GM18508 (cell line): ENCODE data around the gene HBEGF.
A peak's percentile ranks its signal among the peaks of the same experiment; 100 is the strongest.

Experiments used
- ATAC-seq: cut with Tn5 transposase; IDR thresholded peaks from one replicate; pipeline ENCODE4 v1.9.1; 2021; ENCODE audit warnings: moderate number of reproducible peaks; ENCODE audit not compliant: insufficient read depth, unreplicated experiment

HBEGF gene

GRCh38 chr5:140338336-140338735 lies 8.1 kb downstream of the HBEGF start:
- no peak for ATAC-seq

GRCh38 chr5:140337880-140338279 lies 8.5 kb downstream of the HBEGF start:
- no peak for ATAC-seq

GRCh38 chr5:140336388-140336787 lies 10.0 kb downstream of the HBEGF start:
- no peak for ATAC-seq

- ATAC-seq: no peak
Observed at GRCh38 chr5:140331638-140332037, 14.8 kb downstream of the HBEGF start.

- ATAC-seq: no peak
Observed at GRCh38 chr5:140329739-140330481, 16.5 kb downstream of the HBEGF start.

- ATAC-seq: no peak
Observed at GRCh38 chr5:140328036-140328764, 18.2 kb downstream of the HBEGF start.

GRCh38 chr5:140327589-140327988 lies 18.8 kb downstream of the HBEGF start:
- ATAC-seq: no peak

- ATAC-seq: no peak
Observed at GRCh38 chr5:140325486-140325885, 20.9 kb downstream of the HBEGF start.

- ATAC-seq: no peak
Observed at GRCh38 chr5:140324617-140325241, 21.7 kb downstream of the HBEGF start.

GRCh38 chr5:140324041-140324600 lies 22.3 kb downstream of the HBEGF start:
- ATAC-seq: no peak

- ATAC-seq: no peak
Observed at GRCh38 chr5:140322751-140323731, 23.4 kb downstream of the HBEGF start.

GRCh38 chr5:140321796-140322195 lies 24.6 kb downstream of the HBEGF start:
- peak; percentile 66 for ATAC-seq

- no peak for ATAC-seq
Observed at GRCh38 chr5:140319833-140320232, 26.6 kb downstream of the HBEGF start.

- ATAC-seq: no peak
Observed at GRCh38 chr5:140318792-140319191, 27.6 kb downstream of the HBEGF start.

GRCh38 chr5:140317859-140318258 lies 28.5 kb downstream of the HBEGF start:
- ATAC-seq: no peak

GRCh38 chr5:140312791-140313189 lies 33.6 kb downstream of the HBEGF start:
- ATAC-seq: no peak

GRCh38 chr5:140312067-140312790 lies 34.2 kb downstream of the HBEGF start:
- no peak for ATAC-seq

GRCh38 chr5:140311011-140311467 lies 35.4 kb downstream of the HBEGF start:
- no peak for ATAC-seq

GRCh38 chr5:140310434-140310833 lies 36.0 kb downstream of the HBEGF start:
- ATAC-seq: no peak
